B cell (primary cell): ENCODE measurements around the gene CASK. TPM values are rescaled to one million over a fixed set of nuclear protein-coding genes. Genes with fewer than 3 reads are reported as not detected.

Experiments
- ATAC-seq: fragments of 200-7000 bp; cut with Tn5 transposase; one replicate; pipeline ENCODE4 v1.10.0; 2021; ENCODE audit warnings: low read depth, mild to moderate bottlenecking, moderate number of reproducible peaks, moderate library complexity
- CTCF ChIA-PET: fragments of 350-600 bp; sonication (Branson Sonifier 250); formaldehyde crosslinking; loops from one replicate; lab custom pipeline; 2021; ENCODE audit warnings: antibody characterized with exemption, inconsistent platforms; lab: Charles Lee
- POLR2A ChIA-PET: fragments of 350-600 bp; sonication (Branson Sonifier 250); formaldehyde crosslinking; loops from one replicate; lab custom pipeline; 2021; ENCODE audit warnings: antibody characterized with exemption; lab: Charles Lee
- DNase-seq: peaks from one replicate; pipeline ENCODE4 v3.0.0; 2013
- H2AFZ ChIP-seq: 2 replicates; pipeline ENCODE4 v1.6.1; 2012; ENCODE audit warnings: mild to moderate bottlenecking, low read depth, low read length; ENCODE audit not compliant: insufficient read depth, poor library complexity, severe bottlenecking
- H3K27ac ChIP-seq, 2 donors: 1 replicate in 1 of 2; 2 replicates in 1 of 2; pipeline ENCODE4 v1.5.1; 2012 to 2013; ENCODE audit warnings: low read length in 2 of 2, mild to moderate bottlenecking in 2 of 2, moderate library complexity in 1 of 2
- H3K27me3 ChIP-seq, 4 experiments: fragments of 200-600 bp in 1 of 4; sonication (generic) in 1 of 4; replicated peaks in 1 of 4; 1 replicate in 2 of 4; 2 replicates in 2 of 4; pipeline versions ENCODE4 v1.6.1 to v1.7.0; 2013 to 2016; ENCODE audit warnings: low read length in 3 of 4, mild to moderate bottlenecking in 2 of 4, mixed read lengths in 1 of 4, moderate library complexity in 1 of 4; ENCODE audit not compliant: insufficient read depth in 4 of 4, control insufficient read depth in 3 of 4; ENCODE audit errors: control extremely low read depth in 1 of 4
- H3K36me3 ChIP-seq, 2 experiments: replicated peaks in 1 of 2; 1 replicate in 1 of 2; 2 replicates in 1 of 2; pipeline versions ENCODE4 v1.6.1 to v1.7.1; 2013; ENCODE audit warnings: low read length in 1 of 2; ENCODE audit not compliant: insufficient read depth in 2 of 2, control insufficient read depth in 1 of 2; ENCODE audit errors: control extremely low read depth in 1 of 2, extremely low read depth in 1 of 2
- H3K4me1 ChIP-seq, 2 donors: fragments of 200-600 bp in 1 of 2; sonication (generic) in 1 of 2; 1 replicate in 1 of 2; 2 replicates in 1 of 2; pipeline versions ENCODE4 v1.5.1 to v1.6.1; 2013 to 2017; ENCODE audit warnings: low read length in 2 of 2; ENCODE audit not compliant: control insufficient read depth in 2 of 2, insufficient read depth in 2 of 2
- H3K4me2 ChIP-seq: replicated peaks from 2 replicates; pipeline ENCODE3; 2012; ENCODE audit warnings: mild to moderate bottlenecking, low read depth, low read length; ENCODE audit not compliant: poor library complexity, severe bottlenecking
- H3K4me3 ChIP-seq, 5 experiments: fragments of 200-600 bp in 1 of 5; sonication (generic) in 1 of 5; 1 replicate in 3 of 5; 2 replicates in 2 of 5; pipeline versions ENCODE4 v1.5.1 to v1.7.0; 2011 to 2016; ENCODE audit warnings: low read length in 4 of 5, mild to moderate bottlenecking in 4 of 5, low read depth in 2 of 5, control low read depth in 1 of 5, moderate library complexity in 1 of 5; ENCODE audit not compliant: insufficient read depth in 1 of 5; ENCODE audit errors: control extremely low read depth in 1 of 5, extremely low read depth in 1 of 5
- H3K79me2 ChIP-seq: fragments of 200-600 bp; sonication (generic); one replicate; pipeline ENCODE4 v1.6.0; 2016; ENCODE audit warnings: low read length; ENCODE audit not compliant: control insufficient read depth, insufficient read depth
- H3K9ac ChIP-seq: fragments of 200-600 bp; sonication (generic); 2 replicates; pipeline ENCODE4 v1.6.1; 2017; ENCODE audit warnings: mild to moderate bottlenecking, low read length, moderate library complexity
- H3K9me3 ChIP-seq, 3 donors: one replicate each; pipeline versions ENCODE4 v1.6.1 to v1.7.1; 2013; ENCODE audit warnings: low read length in 2 of 3; ENCODE audit not compliant: control insufficient read depth in 2 of 3, insufficient read depth in 1 of 3; ENCODE audit errors: control extremely low read depth in 1 of 3
- H4K20me1 ChIP-seq: 2 replicates; pipeline ENCODE4 v1.6.0; 2012; ENCODE audit warnings: mild to moderate bottlenecking, low read length; ENCODE audit not compliant: insufficient read depth, control insufficient read depth, poor library complexity, severe bottlenecking
- H3K27ac Mint-ChIP-seq: one replicate; pipeline ENCODE4 v1.8.0; 2021; ENCODE audit warnings: mixed read lengths
- H3K27me3 Mint-ChIP-seq: one replicate; pipeline ENCODE4 v1.8.0; 2021; ENCODE audit warnings: mixed read lengths
- H3K4me1 Mint-ChIP-seq: one replicate; pipeline ENCODE4 v1.8.0; 2021; ENCODE audit warnings: mixed read lengths
- H3K4me3 Mint-ChIP-seq: one replicate; pipeline ENCODE4 v1.8.0; 2021; ENCODE audit warnings: mixed read lengths
- H3K9me3 Mint-ChIP-seq: one replicate; pipeline ENCODE4 v1.8.0; 2022; ENCODE audit warnings: mixed read lengths; ENCODE audit not compliant: insufficient read depth
- CTCF ChIP-seq: fragments of 200-600 bp; IDR thresholded peaks from one replicate; pipeline ENCODE4 v1.8.0; 2022; ENCODE audit warnings: antibody characterized with exemption, mild to moderate bottlenecking
- EZH2 ChIP-seq: IDR thresholded peaks from 2 replicates; pipeline ENCODE4 v1.6.1; 2012; ENCODE audit warnings: borderline replicate concordance, low read depth, mild to moderate bottlenecking, moderate library complexity, low read length; ENCODE audit not compliant: insufficient read depth, poor library complexity, severe bottlenecking
- WGBS: methylation state at CpG from one replicate; pipeline ENCODE4 v1.1.5; 2013; ENCODE audit warnings: missing lambda C conversion rate; ENCODE audit not compliant: insufficient coverage; 5-methylcytosine and 5-hydroxymethylcytosine counted together
- intact Hi-C: fragments of 100-400 bp; cut with micrococcal nuclease; formaldehyde crosslinking; loops from one replicate; pipeline ENCODE4 v1.10.0; 2022
- polyA plus RNA-seq: library from polyadenylated mRNA; depleted of rRNA; stranded (reverse); fragments of >200 nt; gene quantifications from 2 replicates; pipeline ENCODE4 v1.2.3, GENCODE V29; 2012
- total RNA-seq, 2 donors: library from RNA; stranded (reverse); fragments of 120-200 nt in 1 of 2; gene quantifications; 1 replicate in 1 of 2; 2 replicates in 1 of 2; pipeline versions ENCODE4 v1.2.3 to v1.2.4, GENCODE V29; 2013 to 2022

Gene CASK
- total and polyA plus RNA-seq, 2 donors (not counting 1 experiment from before 2014, with no cell fraction given): 14.2 to 50.4 TPM

- intact Hi-C loops: no loop called here
- 93% methylated on average over 3 of the region's 5 CpGs for WGBS
- Mint-ChIP-seq H3K27ac (no peak overlapping the region), H3K27me3 (no peaks in the 10 kb centered on the region), H3K4me1 (peaks cover 38% of the 10 kb centered on the region), H3K9me3 (no peaks in the 10 kb centered on the region), H3K4me3 (no peak overlapping the region)
- no peaks in the 10 kb centered on the region for H3K79me2 ChIP-seq
- ATAC-seq: no peak
- no peak overlapping the region for H3K4me2 ChIP-seq
- H3K27me3 ChIP-seq: no peaks in the 10 kb centered on the region
- no peak for DNase-seq
- H3K27ac ChIP-seq: no peak overlapping the region
- H2AFZ ChIP-seq: no peak overlapping the region
- no peak overlapping the region for H3K9ac ChIP-seq
- ChIA-PET CTCF (no interaction called here), POLR2A (no interaction called here)
- no peaks in the 10 kb centered on the region for H4K20me1 ChIP-seq
- no peaks in the 10 kb centered on the region for H3K36me3 ChIP-seq
- no peak for TF ChIP-seq CTCF
- TF ChIP-seq EZH2: no peak
- no peak overlapping the region for H3K4me3 ChIP-seq
- H3K9me3 ChIP-seq: no peaks in the 10 kb centered on the region
- H3K4me1 ChIP-seq: peaks cover 18 to 25% of the 10 kb centered on the region in 2 donors
These were observed 212.2 kb downstream of the CASK start for GRCh38 chrX:41711021-41711667.

GRCh38 chrX:41708486-41708885 lies 214.9 kb downstream of the CASK start:
- TF ChIP-seq EZH2: no peak
- TF ChIP-seq CTCF: no peak
- intact Hi-C loops: no loop called here
- WGBS: no CpG with 5 or more reads among the region's 3 CpGs
- Histone ChIP-seq H3K27me3 (no peaks in the 10 kb centered on the region), H3K9me3 (no peaks in the 10 kb centered on the region), H3K27ac (no peak overlapping the region), H2AFZ (no peak overlapping the region), H4K20me1 (no peaks in the 10 kb centered on the region), H3K4me1 (peaks cover 43 to 44% of the 10 kb centered on the region in 2 donors), H3K9ac (no peak overlapping the region), H3K4me2 (no peak overlapping the region), H3K4me3 (no peak overlapping the region), H3K79me2 (no peaks in the 10 kb centered on the region), H3K36me3 (no peaks in the 10 kb centered on the region)
- ATAC-seq (no peak), DNase-seq (no peak)
- Mint-ChIP-seq H3K9me3 (no peaks in the 10 kb centered on the region), H3K27me3 (no peaks in the 10 kb centered on the region), H3K27ac (no peak overlapping the region), H3K4me3 (no peak overlapping the region), H3K4me1 (peaks cover 49% of the 10 kb centered on the region)
- ChIA-PET CTCF (interaction anchor here (0.8 to 3.8 kb wide), 4 partner anchors 9 to 73 kb away, joined by 3 to 20 read pairs (median 10); no protein-coding TSS in a partner anchor), POLR2A (interaction anchor here (0.6 kb wide), 1 partner anchor 433 kb away, joined by 4 read pairs; no protein-coding TSS in a partner anchor)
